Progenitor cell of endocrine pancreas (in vitro differentiated cells): ENCODE measurements around the gene OTOGL. TPM values are rescaled to one million over a fixed set of nuclear protein-coding genes. Genes with fewer than 3 reads are reported as not detected.

Experiments
- DNase-seq: peaks from one replicate; pipeline ENCODE4 v3.0.0; 2021; ENCODE audit warnings: low spot score; ENCODE audit not compliant: unreplicated experiment
- H3K27ac Mint-ChIP-seq: 2 replicates; pipeline ENCODE4 v1.8.0; 2021; ENCODE audit warnings: mild to moderate bottlenecking, moderate library complexity, mixed read lengths
- H3K27me3 Mint-ChIP-seq: 2 replicates; pipeline ENCODE4 v1.8.0; 2021; ENCODE audit warnings: mixed read lengths
- H3K36me3 Mint-ChIP-seq: 2 replicates; pipeline ENCODE4 v1.8.0; 2022; ENCODE audit warnings: mixed read lengths; ENCODE audit not compliant: insufficient read depth
- H3K4me1 Mint-ChIP-seq: 2 replicates; pipeline ENCODE4 v1.8.0; 2021; ENCODE audit warnings: low read depth, mixed read lengths
- H3K4me3 Mint-ChIP-seq: 2 replicates; pipeline ENCODE4 v1.8.0; 2021; ENCODE audit warnings: low read depth, mild to moderate bottlenecking, moderate library complexity, mixed read lengths
- H3K9me3 Mint-ChIP-seq: 2 replicates; pipeline ENCODE4 v1.8.0; 2021; ENCODE audit warnings: low read depth, mixed read lengths
- total RNA-seq: library from RNA; stranded (reverse); gene quantifications from 2 replicates; pipeline ENCODE4 v1.2.1, GENCODE V29; 2021
- TF ChIP-seq, protein P1 (sequence below): fragments of 200-600 bp; sonication (generic); IDR thresholded peaks from one replicate; pipeline ENCODE4 v1.5.0; 2021; ENCODE audit warnings: antibody characterized with exemption, mild to moderate bottlenecking; ENCODE audit not compliant: unreplicated experiment

The OTOGL gene
- total RNA-seq, 1 donor from 2014 or later: 0.31 TPM

DNA sequence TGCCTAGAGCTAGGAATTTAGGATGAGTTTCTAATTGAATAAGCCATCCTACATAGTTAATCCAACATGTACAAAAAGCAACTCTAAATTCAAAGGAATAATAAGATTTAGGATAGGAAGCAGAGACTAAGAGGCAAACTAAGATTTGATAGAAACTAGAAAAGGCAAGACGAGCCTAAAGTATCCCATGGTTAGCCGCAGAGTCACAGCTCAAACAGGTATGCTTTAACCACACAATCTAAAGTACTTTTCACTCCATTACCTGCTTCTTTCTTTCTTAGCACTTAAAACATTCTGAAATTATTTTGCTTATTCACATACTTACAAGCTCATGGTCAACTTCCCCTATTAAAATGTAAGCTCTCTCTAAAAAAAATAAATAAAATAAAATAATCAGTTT, 51.8 kb downstream of the OTOGL start:
- Mint-ChIP-seq H3K36me3 (no peaks in the 10 kb centered on the region), H3K4me1 (no peaks in the 10 kb centered on the region), H3K27me3 (no peaks in the 10 kb centered on the region), H3K4me3 (no peak overlapping the region), H3K27ac (no peak overlapping the region), H3K9me3 (peaks cover 4% of the 10 kb centered on the region)
- TF ChIP-seq, protein P1, sequence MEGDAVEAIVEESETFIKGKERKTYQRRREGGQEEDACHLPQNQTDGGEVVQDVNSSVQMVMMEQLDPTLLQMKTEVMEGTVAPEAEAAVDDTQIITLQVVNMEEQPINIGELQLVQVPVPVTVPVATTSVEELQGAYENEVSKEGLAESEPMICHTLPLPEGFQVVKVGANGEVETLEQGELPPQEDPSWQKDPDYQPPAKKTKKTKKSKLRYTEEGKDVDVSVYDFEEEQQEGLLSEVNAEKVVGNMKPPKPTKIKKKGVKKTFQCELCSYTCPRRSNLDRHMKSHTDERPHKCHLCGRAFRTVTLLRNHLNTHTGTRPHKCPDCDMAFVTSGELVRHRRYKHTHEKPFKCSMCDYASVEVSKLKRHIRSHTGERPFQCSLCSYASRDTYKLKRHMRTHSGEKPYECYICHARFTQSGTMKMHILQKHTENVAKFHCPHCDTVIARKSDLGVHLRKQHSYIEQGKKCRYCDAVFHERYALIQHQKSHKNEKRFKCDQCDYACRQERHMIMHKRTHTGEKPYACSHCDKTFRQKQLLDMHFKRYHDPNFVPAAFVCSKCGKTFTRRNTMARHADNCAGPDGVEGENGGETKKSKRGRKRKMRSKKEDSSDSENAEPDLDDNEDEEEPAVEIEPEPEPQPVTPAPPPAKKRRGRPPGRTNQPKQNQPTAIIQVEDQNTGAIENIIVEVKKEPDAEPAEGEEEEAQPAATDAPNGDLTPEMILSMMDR: no peak
- no peak for DNase-seq

DNA sequence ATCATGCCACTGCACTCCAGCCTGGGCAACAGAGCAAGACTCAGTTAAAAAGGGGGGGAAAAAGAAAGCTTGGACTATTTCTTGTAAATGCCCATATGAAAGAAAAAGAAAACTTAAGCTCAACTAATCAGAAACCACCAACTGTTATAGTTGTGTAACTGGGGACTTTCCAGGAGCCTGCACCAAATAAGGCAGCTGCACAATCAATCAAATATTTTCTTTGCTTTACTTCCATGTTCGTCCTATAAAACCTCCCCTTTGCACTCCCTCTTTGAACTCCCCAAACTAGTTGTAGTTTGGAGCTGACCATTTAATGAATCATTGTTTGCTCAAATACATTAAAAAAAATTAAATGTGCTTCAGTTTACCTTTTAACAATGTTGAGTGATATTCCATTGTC, 54.9 kb downstream of the OTOGL start:
- Mint-ChIP-seq H3K27ac (no peak overlapping the region), H3K9me3 (peaks cover 3% of the 10 kb centered on the region), H3K4me3 (no peak overlapping the region), H3K36me3 (no peaks in the 10 kb centered on the region), H3K4me1 (no peaks in the 10 kb centered on the region), H3K27me3 (no peaks in the 10 kb centered on the region)
- TF ChIP-seq, protein P1: no peak
- no peak for DNase-seq

DNA sequence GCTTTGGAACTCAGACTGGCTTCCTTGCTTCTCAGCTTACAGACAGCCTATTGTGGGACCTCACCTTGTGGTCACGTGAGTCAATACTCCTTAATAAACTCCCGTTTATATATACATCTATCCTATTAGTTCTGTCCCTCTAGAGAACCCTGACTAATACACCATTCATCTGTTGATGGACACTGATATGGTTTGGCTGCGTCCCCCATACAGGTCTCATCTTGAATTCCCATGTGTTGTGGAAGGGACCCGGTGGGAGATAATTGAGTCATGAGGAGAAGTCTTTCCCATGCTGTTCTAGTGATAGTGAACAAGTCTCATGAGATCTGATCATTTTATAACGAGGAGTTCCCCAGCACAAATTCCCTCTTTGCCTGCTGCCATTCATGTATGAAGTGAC, 57.0 kb downstream of the OTOGL start:
- H3K4me3 Mint-ChIP-seq: no peak overlapping the region
- H3K27ac Mint-ChIP-seq: no peak overlapping the region
- no peaks in the 10 kb centered on the region for H3K27me3 Mint-ChIP-seq
- H3K9me3 Mint-ChIP-seq: peaks cover 6% of the 10 kb centered on the region
- no peak for DNase-seq
- TF ChIP-seq, protein P1: no peak
- no peaks in the 10 kb centered on the region for H3K4me1 Mint-ChIP-seq
- H3K36me3 Mint-ChIP-seq: no peaks in the 10 kb centered on the region

DNA sequence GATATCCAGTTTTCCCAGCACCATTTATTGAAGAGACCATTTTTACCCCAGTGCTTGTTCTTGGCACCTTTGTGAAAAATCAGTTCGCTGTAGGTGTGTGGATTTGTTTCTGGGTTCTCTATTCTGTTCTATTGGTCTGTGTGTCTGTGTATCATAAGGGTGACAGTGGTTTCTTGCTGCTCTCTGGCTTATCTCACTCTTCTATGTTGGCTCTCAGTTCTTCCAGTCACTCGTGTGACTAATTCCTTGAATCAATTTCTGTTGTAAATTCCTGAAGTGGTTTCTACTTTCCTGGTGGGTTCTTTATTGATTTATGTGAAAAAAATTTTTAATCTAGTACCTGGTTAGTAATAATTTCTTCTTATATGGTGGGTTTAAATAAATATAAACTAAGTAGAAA, 58.3 kb downstream of the OTOGL start:
- no peak for DNase-seq
- H3K36me3 Mint-ChIP-seq: no peaks in the 10 kb centered on the region
- H3K4me1 Mint-ChIP-seq: no peaks in the 10 kb centered on the region
- H3K9me3 Mint-ChIP-seq: peaks cover 6% of the 10 kb centered on the region
- TF ChIP-seq, protein P1: no peak
- no peak overlapping the region for H3K27ac Mint-ChIP-seq
- no peak overlapping the region for H3K4me3 Mint-ChIP-seq
- H3K27me3 Mint-ChIP-seq: no peaks in the 10 kb centered on the region

DNA sequence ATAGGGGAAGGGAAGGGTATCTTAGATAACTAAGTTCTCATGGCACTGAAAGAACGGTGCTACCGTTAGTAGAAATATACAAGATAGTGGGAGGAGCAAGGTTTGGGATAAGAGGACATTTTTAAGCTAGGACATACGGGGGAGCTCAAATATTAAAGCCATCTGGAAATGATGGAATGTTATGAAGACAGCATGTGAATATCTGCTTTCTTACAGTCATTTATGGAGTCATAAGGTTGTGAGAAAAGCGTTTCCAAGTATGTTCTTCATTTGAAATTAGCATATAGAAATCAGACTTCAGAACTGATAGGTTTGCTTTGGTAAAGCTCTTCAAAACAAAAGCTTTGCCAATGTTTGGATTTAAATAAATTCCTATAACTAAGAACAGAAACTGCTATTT, 62.3 kb downstream of the OTOGL start:
- H3K4me1 Mint-ChIP-seq: no peaks in the 10 kb centered on the region
- TF ChIP-seq, protein P1: no peak
- no peak overlapping the region for H3K27ac Mint-ChIP-seq
- no peak for DNase-seq
- peaks cover 6% of the 10 kb centered on the region for H3K9me3 Mint-ChIP-seq
- H3K4me3 Mint-ChIP-seq: no peak overlapping the region
- H3K36me3 Mint-ChIP-seq: no peaks in the 10 kb centered on the region
- H3K27me3 Mint-ChIP-seq: no peaks in the 10 kb centered on the region
